ENCODE data around the gene MCCC2. TPM values are rescaled to one million over a fixed set of nuclear protein-coding genes. Genes with fewer than 3 reads are reported as not detected.
A peak's percentile ranks its signal among the peaks of the same experiment; 100 is the strongest.
"Not testable (repeated sequence)": the region's sequence is repeated elsewhere in the genome, so short reads cannot be mapped to it uniquely, and the experiment has no call there.

The MCCC2 gene
- polyA plus RNA-seq, 1 donor from 2014 or later, result 8.8 TPM

- Histone ChIP-seq H3K4me2 (ENCODE audit: low read length) (no peak overlapping the region), H3K27ac (ENCODE audit: low read length) (no peak overlapping the region), H3K4me3 (ENCODE audit: low read length) (no peak overlapping the region), H3K27me3 (ENCODE audit: insufficient read depth, low read depth, low read length) (no peaks in the 10 kb centered on the region), H3K79me2 (replicated peaks; ENCODE audit: insufficient read depth, low read length) (no peaks in the 10 kb centered on the region), H3K36me3 (ENCODE audit: insufficient read depth, low read length) (no peaks in the 10 kb centered on the region), H3F3A (ENCODE audit: insufficient read depth, low read length, poor library complexity, severe bottlenecking) (no peaks in the 10 kb centered on the region), H4K20me1 (ENCODE audit: insufficient read depth) (no peaks in the 10 kb centered on the region), H3K9me3 (ENCODE audit: low read length) (no peaks in the 10 kb centered on the region), H3K9me2 (ENCODE audit: insufficient read depth, low read length) (no peaks in the 10 kb centered on the region), H3K9ac (ENCODE audit: low read length) (no peak overlapping the region), H2AFZ (ENCODE audit: low read depth, low read length) (no peak overlapping the region)
- TF ChIP-seq REST (IDR thresholded peaks at IDR 0.05; ENCODE audit: borderline replicate concordance), result no peak
- no peak for TF ChIP-seq POLR2AphosphoS5 (IDR thresholded peaks at IDR 0.05)
- no peak for TF ChIP-seq EZH2 (IDR thresholded peaks at IDR 0.05; ENCODE audit: borderline replicate concordance, insufficient read depth, low read length, poor library complexity, severe bottlenecking)
These were observed 13.6 kb downstream of the MCCC2 start for GRCh38 chr5:71600783-71601182.

GRCh38 chr5:71601222-71602026, 14.3 kb downstream of the MCCC2 start:
- Histone ChIP-seq H3K9me3 (ENCODE audit: low read length) (no peaks in the 10 kb centered on the region), H3K4me2 (ENCODE audit: low read length) (no peak overlapping the region), H3F3A (ENCODE audit: insufficient read depth, low read length, poor library complexity, severe bottlenecking) (no peaks in the 10 kb centered on the region), H3K27ac (ENCODE audit: low read length) (no peak overlapping the region), H3K79me2 (replicated peaks; ENCODE audit: insufficient read depth, low read length) (no peaks in the 10 kb centered on the region), H3K27me3 (ENCODE audit: insufficient read depth, low read depth, low read length) (no peaks in the 10 kb centered on the region), H3K9ac (ENCODE audit: low read length) (no peak overlapping the region), H3K4me3 (ENCODE audit: low read length) (no peak overlapping the region), H3K9me2 (ENCODE audit: insufficient read depth, low read length) (no peaks in the 10 kb centered on the region), H4K20me1 (ENCODE audit: insufficient read depth) (no peaks in the 10 kb centered on the region), H2AFZ (ENCODE audit: low read depth, low read length) (no peak overlapping the region), H3K36me3 (ENCODE audit: insufficient read depth, low read length) (no peaks in the 10 kb centered on the region)
- TF ChIP-seq CTCF (IDR thresholded peaks at IDR 0.05; ENCODE audit: poor library complexity, severe bottlenecking) (peak; percentile 42), POLR2AphosphoS5 (IDR thresholded peaks at IDR 0.05) (no peak)

- not testable (repeated sequence) for H3K9me2 ChIP-seq (ENCODE audit: insufficient read depth, low read length); H3K79me2 ChIP-seq (replicated peaks; ENCODE audit: insufficient read depth, low read length); H4K20me1 ChIP-seq (ENCODE audit: insufficient read depth)
These were observed 22.8 kb downstream of the MCCC2 start for GRCh38 chr5:71609916-71610315.

More at GRCh38 chr5:71609916-71610315, 22.8 kb downstream of the MCCC2 start:
- not testable (repeated sequence) for H3K4me2 ChIP-seq (ENCODE audit: low read length); H3K27ac ChIP-seq (ENCODE audit: low read length); H3K4me3 ChIP-seq (ENCODE audit: low read length); H3K9me3 ChIP-seq (ENCODE audit: low read length); H3K9ac ChIP-seq (ENCODE audit: low read length); H2AFZ ChIP-seq (ENCODE audit: low read depth, low read length); H3K27me3 ChIP-seq (ENCODE audit: insufficient read depth, low read depth, low read length); H3K36me3 ChIP-seq (ENCODE audit: insufficient read depth, low read length); H3F3A ChIP-seq (ENCODE audit: insufficient read depth, low read length, poor library complexity, severe bottlenecking)
